Non-pigmented ciliary epithelial cell (primary cell): ENCODE data around the gene FCER2.
"Not testable (repeated sequence)": the region's sequence is repeated elsewhere in the genome, so short reads cannot be mapped to it uniquely, and the experiment has no call there.

ENCODE experiments used
- DNase-seq: peaks from one replicate; pipeline ENCODE4 v3.0.0-alpha.2; 2010; ENCODE audit warnings: low read depth

The FCER2 gene, protein sequence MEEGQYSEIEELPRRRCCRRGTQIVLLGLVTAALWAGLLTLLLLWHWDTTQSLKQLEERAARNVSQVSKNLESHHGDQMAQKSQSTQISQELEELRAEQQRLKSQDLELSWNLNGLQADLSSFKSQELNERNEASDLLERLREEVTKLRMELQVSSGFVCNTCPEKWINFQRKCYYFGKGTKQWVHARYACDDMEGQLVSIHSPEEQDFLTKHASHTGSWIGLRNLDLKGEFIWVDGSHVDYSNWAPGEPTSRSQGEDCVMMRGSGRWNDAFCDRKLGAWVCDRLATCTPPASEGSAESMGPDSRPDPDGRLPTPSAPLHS

DNA sequence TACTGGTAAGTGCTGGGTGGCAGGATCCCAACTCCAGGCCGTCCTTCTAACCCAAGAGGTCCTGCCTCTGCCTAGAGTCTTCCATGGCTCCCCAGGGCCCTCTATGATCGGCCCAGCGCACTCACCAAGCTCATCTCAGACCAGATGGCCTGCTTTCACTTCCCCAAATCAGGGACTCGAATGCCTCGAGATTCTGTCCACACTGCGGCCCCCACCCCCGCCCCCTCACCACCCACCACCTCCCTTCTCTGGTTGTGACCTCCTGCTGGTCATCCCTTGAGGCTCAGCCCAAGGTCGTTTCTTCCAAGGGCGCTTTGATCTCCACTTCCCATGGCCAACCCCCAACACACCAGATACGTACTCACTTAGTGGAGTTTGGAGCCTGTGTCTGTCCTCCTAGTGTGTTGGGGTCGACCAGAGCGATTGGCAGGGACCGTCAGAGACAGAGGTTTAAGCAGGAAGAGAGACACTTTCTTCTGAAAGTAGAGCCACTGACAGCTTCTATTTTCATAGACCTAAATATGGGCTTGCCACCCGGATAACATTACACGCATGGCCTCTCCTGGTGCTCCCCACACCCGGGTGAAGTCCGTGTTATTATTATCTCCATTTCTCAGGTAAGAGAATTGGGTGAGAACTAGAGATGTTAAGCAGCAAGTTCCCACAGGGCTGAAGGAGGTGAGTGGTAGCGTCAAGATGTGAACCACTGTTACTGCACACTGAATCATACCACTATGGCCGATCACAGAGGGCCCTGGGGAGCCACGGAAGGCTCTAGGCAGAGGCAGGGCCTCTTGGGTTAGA is at the start of gene FCER2:
Gene FCER2 (minus strand): TSS at position 478 of the 804 bp plus-strand sequence. CDS start 2,371 bp downstream, outside the sequence.
- DNase-seq, result no peak

DNA sequence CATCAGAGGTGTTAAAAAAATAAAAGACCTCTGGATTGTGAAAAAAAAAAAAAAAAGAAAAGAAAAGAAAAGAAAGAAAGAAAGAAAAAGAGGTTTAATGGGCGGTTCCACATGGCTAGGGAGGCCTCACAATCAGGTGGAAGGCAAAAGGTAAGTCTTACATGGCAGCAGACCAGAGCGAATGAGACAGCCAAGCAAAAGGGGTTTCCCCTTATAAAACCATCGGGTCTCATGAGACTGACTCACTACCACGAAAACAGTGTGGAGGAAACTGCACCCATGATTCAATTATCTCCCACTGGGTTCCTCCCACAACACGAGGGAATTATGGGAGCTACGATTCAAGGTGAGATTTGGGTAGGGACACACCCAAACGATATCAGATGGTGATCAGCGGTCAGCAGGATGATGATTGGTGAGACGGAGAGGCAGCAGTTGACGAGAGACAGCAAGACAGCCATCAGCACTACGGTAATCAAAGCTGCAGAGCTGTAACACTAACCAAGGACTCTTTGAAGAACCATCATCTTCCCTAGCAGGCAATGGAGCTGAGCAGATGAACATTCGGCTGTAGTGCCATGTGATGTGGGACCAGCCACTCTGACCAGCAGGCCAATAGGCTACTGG is 49.3 kb upstream of the FCER2 start:
- no peak for DNase-seq

DNA sequence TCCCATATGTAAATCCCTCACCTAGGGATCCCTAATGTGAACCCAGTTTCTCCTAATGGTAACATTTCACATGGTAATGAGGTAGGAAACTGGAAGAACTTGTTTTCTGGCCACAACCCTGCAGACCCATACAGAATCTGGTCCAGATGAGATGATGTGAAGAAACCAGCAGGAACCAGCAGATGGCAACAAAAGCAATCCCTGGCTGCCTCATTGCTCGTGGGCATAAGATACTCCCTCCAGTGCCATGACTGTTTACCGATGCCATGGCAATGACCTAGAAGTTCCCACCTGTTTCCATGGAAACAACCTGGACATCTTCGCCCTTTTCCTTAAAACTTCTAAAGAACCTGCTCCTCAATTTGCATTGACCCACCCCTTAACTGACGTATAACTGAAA is 46.8 kb upstream of the FCER2 start:
- DNase-seq, result no peak

DNA sequence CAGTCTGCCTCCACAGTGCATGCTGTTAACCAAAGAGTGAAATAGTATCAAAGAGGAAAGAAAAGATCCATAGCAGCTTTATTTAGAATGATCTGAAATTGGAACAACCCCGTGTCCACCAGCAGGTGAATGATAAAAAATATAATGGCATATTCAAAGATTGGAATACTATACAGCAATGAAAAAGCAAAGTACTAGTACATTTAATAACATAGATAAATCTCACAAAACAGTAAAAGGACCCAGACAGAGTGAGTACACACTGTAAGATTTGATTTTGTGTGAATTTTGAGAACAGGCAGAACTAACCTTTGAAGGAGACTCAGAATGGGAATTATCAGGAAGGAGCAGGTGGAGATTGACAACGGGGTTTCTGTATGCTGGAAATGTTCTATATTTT is 46.2 kb upstream of the FCER2 start:
- no peak for DNase-seq

DNA sequence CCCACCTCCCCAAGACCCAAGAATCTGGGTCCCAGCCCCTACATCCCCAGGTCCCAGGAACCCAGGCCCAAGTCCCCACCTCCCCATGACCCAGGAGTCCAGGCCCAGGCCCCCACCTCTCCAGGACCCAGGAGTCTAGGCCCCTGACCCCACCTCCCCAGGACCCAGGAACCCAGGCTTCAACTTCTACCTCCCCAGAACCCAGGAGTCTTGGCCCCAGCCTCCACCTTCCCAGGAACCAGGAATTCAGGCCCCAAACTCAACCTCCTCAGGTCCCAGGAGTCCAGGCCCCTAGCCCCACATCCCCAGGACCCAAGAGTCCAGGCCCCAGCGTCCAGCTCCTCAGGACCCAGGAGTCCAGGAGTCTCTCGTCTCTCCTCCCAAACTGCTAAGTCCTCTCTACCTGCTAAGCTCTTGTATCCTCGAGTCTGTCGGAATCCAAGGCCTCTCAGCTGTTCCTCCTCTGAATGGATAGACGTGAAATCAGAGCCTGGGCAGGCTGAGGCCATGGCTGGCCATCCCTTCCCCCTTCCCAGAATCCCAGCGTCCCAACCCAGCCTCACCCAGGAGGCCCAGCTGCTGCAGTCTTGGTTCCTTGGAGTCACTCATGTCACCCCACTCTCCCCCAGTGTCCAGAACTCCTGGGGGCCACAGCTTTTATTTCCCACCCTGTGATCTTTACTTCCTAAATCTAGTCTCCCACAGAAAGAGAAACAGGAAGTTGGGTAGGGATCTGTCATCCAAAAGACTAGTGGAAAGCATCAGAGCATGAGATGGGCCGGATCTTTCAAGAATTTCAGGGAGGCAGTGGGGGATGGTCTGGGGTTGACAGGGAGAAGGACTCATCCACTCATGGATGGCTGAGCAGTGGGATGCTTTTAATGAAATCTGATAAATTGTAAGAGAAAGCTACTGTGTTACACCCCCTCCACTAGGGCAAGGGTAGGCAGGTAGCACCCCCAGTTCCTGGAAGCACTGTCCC is 45.3 kb upstream of the FCER2 start, which contains the start of gene CD209:
Gene CD209 (minus strand): TSS at position 632 of the 982 bp plus-strand sequence. CDS start 23 bp downstream, at position 609.
- DNase-seq, result no peak

DNA sequence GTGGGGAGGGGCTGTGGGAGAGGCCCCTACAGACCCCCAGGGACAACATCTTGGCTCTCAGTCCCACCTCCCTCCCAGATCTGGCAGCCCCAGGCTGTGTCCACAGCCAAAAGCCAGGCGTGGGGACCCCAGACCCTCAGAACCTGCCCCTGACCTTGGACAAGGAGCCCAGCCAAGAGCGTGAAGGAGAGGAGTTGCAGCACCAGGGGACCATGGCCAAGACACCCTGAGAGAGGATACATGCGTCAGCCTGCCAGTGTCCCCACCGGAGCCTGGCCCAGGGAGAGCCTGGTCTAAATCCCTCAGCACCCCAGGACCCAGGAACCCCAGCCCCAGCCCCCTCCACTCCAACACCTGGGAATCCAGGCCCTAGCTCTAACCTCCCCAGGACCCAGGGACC is 44.4 kb upstream of the FCER2 start:
- DNase-seq, result not testable (repeated sequence)

DNA sequence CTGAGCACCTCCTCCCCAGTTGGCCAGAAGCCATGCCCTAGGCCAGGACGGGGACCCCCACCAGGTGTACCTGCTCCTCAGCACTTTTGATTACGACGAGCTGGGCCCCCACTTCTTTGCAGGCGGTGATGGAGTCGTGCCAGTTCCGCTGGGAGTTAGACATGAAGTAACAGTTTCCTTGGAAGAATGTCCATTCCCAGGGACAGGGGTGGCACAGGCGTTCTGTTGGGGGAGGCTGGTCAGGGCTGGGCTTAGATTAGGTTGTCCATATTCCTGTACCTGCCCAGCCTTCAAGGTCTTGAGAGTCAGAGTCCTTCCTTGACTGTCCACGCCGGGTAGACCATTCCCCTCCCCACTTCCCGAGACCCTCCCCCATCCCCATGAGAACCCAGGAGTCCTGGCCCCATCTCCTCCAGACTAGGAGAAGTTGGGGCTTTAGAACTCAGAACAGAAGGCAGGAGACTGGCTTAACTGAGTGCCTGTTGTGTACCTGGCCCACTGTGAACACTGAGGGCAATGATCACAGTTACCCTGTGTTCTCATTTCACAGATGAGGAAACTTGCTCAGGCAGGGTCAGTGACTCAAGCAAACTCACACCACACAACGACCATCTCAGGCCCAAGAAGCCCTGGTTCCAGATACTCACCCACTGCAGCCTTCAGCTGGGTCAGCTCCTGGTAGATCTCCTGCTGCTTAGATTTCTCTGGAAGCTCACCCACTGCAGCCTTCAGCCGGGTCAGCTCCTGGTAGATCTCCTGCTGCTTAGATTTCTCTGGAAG is 43.1 kb upstream of the FCER2 start:
- DNase-seq, result no peak

DNA sequence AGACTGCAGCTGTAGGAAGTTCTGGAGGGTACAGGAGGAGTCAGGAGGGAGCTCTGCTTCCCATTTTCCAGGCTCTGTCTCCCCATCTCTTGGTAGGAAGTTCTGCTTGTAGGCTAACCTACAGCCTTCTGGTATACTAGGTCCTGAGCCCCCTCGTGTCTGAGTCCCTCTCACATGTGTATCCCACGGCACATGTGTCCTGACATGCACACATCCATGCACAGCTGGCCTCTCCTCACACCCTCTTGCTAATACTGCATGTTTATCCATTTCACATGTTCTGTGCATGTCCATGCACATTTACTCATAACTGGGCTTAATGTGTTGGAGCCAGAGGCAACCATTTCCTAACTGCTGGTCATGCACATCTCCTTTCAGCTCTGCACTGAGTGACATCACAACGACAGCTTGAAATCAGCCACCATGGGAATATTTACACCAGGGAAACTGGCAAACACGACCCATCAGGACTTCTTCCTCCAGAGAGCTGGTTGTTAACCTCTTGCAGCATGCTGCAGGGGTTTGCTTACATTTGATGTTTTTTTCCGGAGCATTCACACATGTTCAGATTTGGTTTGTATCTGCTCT is 42.4 kb upstream of the FCER2 start:
- DNase-seq, result no peak

DNA sequence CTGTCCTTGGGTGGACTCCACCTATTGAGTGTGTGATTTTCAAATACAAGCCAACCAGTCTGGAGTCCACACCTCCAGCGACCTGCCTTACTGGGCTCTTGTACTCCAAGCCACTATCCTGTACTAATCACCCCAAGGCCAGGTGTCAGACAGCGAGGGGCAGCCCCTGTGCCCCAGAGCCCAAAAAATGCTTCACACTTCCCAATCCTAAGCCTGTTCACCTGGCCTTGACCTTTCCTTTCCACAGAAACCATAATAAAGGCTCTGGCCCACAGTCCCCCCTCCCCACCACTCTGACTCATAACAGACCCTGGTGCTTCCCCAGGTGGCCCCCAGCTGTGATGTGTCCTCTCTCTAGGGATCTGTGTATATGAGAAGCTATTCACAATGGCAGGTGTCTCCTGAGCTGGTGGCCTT is 41.5 kb upstream of the FCER2 start:
- DNase-seq, result no peak

DNA sequence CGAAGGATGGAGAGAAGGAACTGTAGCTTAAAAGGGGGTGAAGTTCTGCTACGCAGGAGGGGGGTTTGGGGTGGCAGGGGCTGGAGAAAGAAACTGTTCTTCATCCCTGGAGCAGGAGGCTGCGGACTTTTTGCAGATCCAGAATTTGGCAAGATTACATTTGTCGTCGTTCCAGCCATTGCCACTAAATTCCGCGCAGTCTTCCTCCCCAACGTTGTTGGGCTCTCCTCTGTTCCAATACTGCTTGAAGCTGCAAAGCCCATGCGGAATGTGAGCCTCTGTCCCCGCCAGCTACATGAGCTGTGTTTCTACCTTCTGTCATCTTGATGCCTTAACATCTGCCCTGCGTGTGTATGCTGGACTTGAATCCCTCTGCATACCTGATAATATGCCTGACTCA is 41.1 kb upstream of the FCER2 start:
- DNase-seq, result no peak

DNA sequence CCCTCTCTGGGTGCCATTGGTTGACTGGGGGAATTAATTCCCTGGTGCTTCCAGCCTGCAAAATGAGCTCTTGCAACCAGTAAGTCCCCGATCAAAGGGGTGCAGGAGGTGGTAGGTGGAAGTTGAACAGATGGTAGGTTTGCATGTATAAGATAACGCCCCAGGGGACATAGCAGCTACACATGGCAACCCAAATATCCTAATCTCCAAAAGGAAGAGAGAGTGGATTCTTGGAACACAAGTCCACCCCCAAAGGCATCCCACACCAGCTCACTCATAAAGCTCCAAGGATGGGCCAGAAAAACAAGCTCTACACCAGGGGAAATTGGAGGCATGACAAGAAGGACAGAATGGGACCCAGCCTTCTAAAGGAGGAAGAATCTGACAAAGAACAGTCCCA is 40.6 kb upstream of the FCER2 start:
- DNase-seq, result no peak

DNA sequence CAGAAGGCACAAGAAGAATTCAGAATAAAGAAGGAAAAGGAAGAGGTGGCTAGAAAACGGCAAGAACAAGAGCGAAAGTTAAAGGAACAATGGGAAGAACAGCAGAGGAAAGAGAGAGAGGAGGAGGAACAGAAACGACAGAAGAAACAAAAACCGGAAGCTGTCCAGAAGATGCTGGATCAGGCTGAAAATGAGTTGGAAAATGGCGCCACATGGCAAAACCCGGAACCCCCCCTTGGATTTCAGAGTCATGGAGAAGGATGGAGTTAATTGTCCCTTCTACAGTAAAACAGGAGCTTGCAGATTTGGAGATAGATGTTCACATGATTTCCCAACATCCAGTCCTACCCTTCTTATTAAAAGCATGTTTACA is 38.7 kb upstream of the FCER2 start:
- no peak for DNase-seq

DNA sequence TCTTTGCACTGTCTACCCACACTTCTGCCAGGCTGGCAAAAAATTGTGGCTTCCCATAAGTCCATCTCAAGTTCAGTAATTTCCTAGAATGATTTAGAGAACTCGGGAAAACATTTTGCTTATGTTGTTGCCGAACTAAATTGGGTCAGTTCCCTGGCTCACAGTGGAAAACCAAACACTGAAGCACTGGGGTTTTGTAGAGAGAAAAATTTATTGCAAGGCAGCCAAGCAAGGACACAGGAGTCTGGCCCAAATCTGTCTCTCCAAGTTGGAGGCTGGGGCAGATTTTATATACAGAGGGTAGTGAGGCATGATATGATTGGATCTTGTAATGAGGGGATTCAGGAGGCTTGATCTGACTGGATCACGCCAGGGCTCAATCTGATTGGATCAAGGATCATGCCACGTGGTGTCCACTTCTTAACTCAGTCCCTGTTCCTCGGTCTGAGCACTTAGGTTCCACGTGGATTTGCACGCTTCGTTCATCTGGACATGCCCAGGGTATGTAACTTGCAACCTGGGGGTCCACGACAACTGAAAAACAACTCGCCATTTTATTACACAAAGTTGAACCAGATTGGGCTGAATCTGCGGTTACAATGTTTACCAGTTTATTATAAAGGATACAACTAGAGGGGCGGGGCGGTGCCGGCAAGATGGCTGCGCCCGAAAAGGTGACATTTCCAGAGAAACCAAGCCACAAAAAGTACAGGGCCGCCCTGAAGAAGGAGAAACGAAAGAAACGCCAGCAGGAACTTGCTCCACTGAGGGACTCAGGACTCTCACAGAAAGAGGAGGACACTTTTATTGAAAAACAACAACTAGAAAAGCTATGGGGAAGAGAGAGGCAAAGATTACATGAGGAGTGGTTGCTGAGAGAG is 38.1 kb upstream of the FCER2 start:
- DNase-seq, result no peak

DNA sequence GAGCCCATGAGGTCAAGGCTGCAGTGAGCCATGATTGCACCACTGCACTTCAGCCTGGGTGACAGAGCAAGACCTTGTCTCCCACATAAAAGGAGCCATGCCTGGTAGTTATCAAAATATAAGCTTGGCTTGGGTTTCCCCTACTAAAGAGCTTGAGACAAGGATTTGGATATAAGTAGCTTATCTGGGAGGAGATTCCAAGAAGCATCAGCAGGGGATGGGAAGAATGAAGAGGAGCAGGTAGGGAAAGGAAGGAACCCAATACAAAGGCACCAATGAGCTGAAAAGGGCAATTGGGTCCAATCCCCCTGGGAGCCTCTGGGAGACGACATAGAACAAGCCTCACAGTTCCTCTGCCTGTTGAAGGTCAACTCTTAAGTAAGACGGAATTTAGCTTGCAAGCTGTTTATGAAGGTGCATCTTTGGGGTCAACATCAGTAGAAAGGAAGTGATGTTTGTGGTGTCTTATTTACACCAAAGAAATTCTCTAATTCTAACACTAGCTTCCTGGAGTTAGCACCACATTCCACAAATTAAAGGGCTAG is 37.4 kb upstream of the FCER2 start:
- DNase-seq, result no peak

DNA sequence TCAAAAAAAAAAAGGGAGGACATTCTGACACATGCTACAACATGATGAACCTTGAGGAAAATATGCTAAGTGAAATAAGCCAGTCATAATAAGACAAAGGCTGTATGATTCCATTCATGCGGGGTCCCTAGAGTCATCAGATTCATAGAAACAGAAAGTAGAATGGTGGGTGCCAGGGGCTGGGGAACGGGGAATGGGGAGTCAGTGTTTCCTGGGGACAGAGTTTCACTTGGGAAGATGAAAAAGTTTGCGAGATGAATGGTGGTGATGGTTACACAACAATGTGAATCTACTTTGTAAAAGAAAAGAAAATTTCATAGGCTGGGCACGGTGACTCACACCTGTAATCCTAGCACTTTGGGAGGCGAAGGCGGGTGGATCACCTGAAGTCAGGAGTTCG is 36.1 kb upstream of the FCER2 start:
- DNase-seq, result no peak

DNA sequence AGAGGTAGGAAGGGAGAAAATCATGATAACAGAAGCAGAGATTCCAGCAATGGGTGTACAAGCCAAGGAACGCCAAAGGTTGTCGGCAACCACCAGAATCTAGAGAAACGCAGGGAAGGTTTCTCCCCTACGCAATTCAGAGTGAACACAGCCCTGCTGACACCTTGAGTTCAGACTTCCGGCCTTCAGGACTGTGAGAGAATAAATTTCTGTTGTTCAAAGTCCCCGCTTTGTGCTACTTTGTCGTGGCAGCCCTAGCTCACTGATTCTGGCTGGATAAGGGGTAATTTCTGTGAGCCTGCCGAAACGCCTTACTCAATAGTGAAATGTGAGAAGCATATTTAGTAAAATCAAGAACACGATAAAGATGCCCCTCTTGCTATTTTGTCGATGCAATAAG is 35.3 kb upstream of the FCER2 start:
- DNase-seq, result no peak

DNA sequence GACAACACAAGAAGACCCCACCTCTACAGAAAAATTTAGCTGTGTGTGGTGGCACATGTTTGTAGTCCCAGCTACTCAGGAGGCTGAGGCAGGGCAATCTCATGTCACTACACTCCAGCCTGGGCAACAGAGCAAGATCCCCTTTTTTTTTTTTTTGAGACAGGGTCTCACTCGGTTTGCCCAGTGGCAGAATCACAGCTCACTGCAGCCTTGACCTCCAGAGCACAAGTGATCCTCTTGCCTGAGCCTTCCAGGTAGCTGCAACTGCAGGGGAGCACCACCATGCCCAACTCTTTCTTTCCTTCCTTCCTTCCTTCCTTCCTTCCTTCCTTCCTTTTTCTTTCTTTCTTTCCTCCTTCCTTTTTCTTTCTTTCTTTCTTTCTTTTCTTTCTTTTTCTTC is 34.2 kb upstream of the FCER2 start:
- no peak for DNase-seq

DNA sequence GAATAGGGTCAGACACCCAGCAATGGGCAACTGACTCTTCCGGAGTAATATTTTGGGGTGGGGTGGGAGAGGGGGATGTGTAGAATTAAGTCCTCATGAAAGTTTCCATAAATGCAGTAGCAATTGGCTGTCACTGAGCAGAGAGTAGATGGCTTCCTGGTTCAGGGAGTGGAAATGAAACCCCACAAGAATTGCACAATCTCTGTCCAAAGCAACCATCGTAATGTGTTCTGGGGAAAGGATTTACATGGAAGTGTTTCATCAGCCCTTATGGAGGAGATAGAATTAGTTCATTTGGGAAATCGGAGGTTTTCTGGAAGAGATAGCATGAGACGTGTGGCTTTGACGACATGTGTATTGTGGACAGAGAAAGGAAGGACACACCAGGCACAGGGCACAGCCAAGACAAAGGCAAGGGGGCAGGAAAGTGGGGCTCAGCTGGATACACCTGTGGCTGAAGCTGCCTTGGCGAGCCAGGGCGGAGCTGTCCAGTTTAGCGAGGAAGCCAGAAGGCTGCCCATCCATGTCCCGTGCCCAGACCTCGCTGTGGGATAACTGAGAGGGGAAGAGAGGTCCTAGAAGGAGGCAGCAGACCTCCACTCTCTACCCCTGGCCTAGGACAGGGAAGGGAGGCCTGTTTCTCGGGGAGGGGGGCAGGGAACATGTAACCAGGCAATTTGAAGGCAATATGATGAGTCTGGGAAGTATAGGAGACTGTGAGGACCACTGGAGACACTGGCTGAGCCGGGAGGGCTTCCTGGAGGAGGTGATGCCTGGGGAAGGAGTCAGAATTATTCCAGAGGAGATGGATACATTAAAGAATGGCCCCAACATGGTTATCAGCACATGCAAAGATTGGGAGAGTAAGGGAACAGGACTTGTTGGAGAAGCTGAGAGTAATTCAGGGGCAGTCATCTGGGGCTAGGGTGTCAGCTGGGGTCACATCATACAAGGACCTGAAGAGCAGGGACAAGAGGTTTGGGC is 32.6 kb upstream of the FCER2 start:
- no peak for DNase-seq
